Measurements from ENCODE around the gene RHBDL3. TPM values are rescaled to one million over a fixed set of nuclear protein-coding genes. Genes with fewer than 3 reads are reported as not detected.

The RHBDL3 gene
- polyA plus RNA-seq, 1 donor (not counting 4 experiments of a cell fraction or from before 2014, with no cell fraction given): not detected

DNA sequence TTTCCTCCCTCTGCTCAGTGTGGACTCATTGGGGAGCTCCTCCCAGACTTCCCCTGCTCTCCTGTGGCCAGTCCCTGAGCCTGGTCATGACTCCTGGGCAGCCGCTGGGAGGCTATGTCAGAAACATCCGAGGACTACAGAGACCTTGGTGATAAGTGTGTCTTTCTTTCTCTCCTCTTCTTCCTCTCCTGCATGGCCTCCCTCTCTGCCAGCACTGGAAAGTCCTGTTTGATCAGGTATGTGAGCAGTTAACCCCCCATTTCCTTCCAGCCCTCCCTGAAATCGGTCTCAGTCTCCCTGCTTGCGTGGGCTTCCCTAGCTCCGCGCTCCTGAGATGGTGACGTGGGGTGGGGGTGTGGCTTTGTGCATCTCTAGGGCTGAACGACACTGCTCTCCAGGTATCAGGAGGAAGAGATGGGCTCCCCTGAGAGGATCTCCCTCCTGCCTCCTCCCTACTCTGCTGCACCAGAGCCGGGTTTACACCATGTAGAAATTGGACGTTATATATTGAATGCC, 2.1 kb downstream of the RHBDL3 start:
- Histone ChIP-seq H3K27me3 (ENCODE audit: control insufficient read depth, extremely low read depth, insufficient read depth, low read length) (peaks cover 74% of the 10 kb centered on the region), H3K27ac (ENCODE audit: control insufficient read depth, insufficient read depth, low read length) (no peak overlapping the region), H4K20me1 (ENCODE audit: control insufficient read depth, extremely low read depth, insufficient read depth, low read length) (no peaks in the 10 kb centered on the region), H3K9me1 (ENCODE audit: control insufficient read depth, extremely low read depth, insufficient read depth, low read length) (no peaks in the 10 kb centered on the region), H3K9me3 (ENCODE audit: control insufficient read depth, low read depth, low read length) (no peaks in the 10 kb centered on the region), H3K36me3 (ENCODE audit: control insufficient read depth in 2 of 2, extremely low read depth in 1 of 2, insufficient read depth in 2 of 2, low read length in 2 of 2) (no peaks in the 10 kb centered on the region), H3K4me2 (ENCODE audit: control insufficient read depth, extremely low read depth, insufficient read depth, low read depth, low read length) (no peak overlapping the region), H2AFZ (ENCODE audit: control insufficient read depth, low read length) (no peak overlapping the region), H3K79me2 (ENCODE audit: control insufficient read depth, insufficient read depth, low read length) (no peaks in the 10 kb centered on the region), H3K9ac (ENCODE audit: control insufficient read depth, extremely low read depth, insufficient read depth, low read length) (no peak overlapping the region), H3K4me1 (ENCODE audit: control insufficient read depth, extremely low read depth, insufficient read depth, low read length) (no peaks in the 10 kb centered on the region), H3K4me3 (ENCODE audit: control insufficient read depth in 2 of 3, extremely low read depth in 1 of 3, insufficient read depth in 2 of 3, low read depth in 1 of 3, low read length in 3 of 3) (no peak overlapping the region)
- dilution Hi-C loops (cut with MboI; ENCODE audit: extremely low pct_ligation_motif_present, low sequenced_read_pairs): no loop called here
- DNase-seq (ENCODE audit: low read depth, low spot score): no peak
- TF ChIP-seq EZH2 (IDR thresholded peaks at IDR 0.05; ENCODE audit: low read length): peak; percentile 30
- TF ChIP-seq, protein P1, sequence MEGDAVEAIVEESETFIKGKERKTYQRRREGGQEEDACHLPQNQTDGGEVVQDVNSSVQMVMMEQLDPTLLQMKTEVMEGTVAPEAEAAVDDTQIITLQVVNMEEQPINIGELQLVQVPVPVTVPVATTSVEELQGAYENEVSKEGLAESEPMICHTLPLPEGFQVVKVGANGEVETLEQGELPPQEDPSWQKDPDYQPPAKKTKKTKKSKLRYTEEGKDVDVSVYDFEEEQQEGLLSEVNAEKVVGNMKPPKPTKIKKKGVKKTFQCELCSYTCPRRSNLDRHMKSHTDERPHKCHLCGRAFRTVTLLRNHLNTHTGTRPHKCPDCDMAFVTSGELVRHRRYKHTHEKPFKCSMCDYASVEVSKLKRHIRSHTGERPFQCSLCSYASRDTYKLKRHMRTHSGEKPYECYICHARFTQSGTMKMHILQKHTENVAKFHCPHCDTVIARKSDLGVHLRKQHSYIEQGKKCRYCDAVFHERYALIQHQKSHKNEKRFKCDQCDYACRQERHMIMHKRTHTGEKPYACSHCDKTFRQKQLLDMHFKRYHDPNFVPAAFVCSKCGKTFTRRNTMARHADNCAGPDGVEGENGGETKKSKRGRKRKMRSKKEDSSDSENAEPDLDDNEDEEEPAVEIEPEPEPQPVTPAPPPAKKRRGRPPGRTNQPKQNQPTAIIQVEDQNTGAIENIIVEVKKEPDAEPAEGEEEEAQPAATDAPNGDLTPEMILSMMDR (optimal IDR thresholded peaks at IDR 0.05 in 1 of 3, IDR thresholded peaks at IDR 0.05 in 1 of 3, conservative IDR thresholded peaks at IDR 0.05 in 1 of 3; ENCODE audit: extremely low read depth in 1 of 3, insufficient read depth in 2 of 3, low read length in 3 of 3): no peak
- no peak for FAIRE-seq

DNA sequence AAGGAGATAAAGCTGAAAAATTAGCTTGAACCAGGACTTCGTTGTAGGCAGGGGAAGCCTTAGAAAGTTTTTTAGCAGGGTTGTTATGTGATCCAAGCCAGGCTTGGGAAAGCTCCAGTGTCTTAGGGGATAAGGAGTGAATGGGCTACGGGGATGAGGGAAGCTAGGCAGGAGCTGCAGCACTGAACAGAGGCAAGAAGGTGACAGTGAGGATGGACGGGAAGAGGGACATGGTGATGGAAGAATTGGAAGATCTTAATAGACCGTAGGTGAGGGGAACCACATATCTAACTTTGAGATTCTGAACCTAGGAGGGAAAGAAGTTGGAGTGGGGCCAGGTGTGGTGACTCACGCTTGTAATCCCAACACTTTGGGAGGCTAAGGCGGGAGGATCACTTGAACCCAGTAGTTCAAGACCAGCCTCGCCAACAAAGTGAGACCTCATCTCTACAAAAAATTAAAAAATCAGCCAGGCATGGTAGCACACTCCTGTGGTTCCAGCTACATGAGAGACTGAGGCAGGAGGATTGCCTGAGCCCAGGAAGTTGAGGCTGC, 3.2 kb downstream of the RHBDL3 start:
- no peak for FAIRE-seq

More for the DNA sequence above, 3.2 kb downstream of the RHBDL3 start:
- H3K9me1 ChIP-seq (ENCODE audit: control insufficient read depth, extremely low read depth, insufficient read depth, low read length): no peaks in the 10 kb centered on the region
- H3K9ac ChIP-seq (ENCODE audit: control insufficient read depth, extremely low read depth, insufficient read depth, low read length): no peak overlapping the region
- H3K27me3 ChIP-seq (ENCODE audit: control insufficient read depth, extremely low read depth, insufficient read depth, low read length): peaks cover 68% of the 10 kb centered on the region
- H3K36me3 ChIP-seq (ENCODE audit: control insufficient read depth in 2 of 2, extremely low read depth in 1 of 2, insufficient read depth in 2 of 2, low read length in 2 of 2): no peaks in the 10 kb centered on the region
- H2AFZ ChIP-seq (ENCODE audit: control insufficient read depth, low read length): no peak overlapping the region
- no peak overlapping the region for H3K4me2 ChIP-seq (ENCODE audit: control insufficient read depth, extremely low read depth, insufficient read depth, low read depth, low read length)
- no peaks in the 10 kb centered on the region for H3K4me1 ChIP-seq (ENCODE audit: control insufficient read depth, extremely low read depth, insufficient read depth, low read length)
- H3K9me3 ChIP-seq (ENCODE audit: control insufficient read depth, low read depth, low read length): no peaks in the 10 kb centered on the region
- dilution Hi-C loops (cut with MboI; ENCODE audit: extremely low pct_ligation_motif_present, low sequenced_read_pairs): no loop called here
- TF ChIP-seq, protein P1 (optimal IDR thresholded peaks at IDR 0.05 in 1 of 3, IDR thresholded peaks at IDR 0.05 in 1 of 3, conservative IDR thresholded peaks at IDR 0.05 in 1 of 3; ENCODE audit: extremely low read depth in 1 of 3, insufficient read depth in 2 of 3, low read length in 3 of 3): no peak
- no peak for TF ChIP-seq EZH2 (IDR thresholded peaks at IDR 0.05; ENCODE audit: low read length)
- H4K20me1 ChIP-seq (ENCODE audit: control insufficient read depth, extremely low read depth, insufficient read depth, low read length): no peaks in the 10 kb centered on the region
- H3K4me3 ChIP-seq (ENCODE audit: control insufficient read depth in 2 of 3, extremely low read depth in 1 of 3, insufficient read depth in 2 of 3, low read depth in 1 of 3, low read length in 3 of 3): no peak overlapping the region
- DNase-seq (ENCODE audit: low read depth, low spot score): no peak
- H3K27ac ChIP-seq (ENCODE audit: control insufficient read depth, insufficient read depth, low read length): no peak overlapping the region
- no peaks in the 10 kb centered on the region for H3K79me2 ChIP-seq (ENCODE audit: control insufficient read depth, insufficient read depth, low read length)

Data from keratinocyte (primary cell).